HUES48 (cell line): ENCODE measurements around the gene NPAS3.

ENCODE experiments used
- H3K27ac ChIP-seq: one replicate; pipeline ENCODE4 v1.7.0; 2013; ENCODE audit warnings: low read depth, low read length, inconsistent platforms
- H3K27me3 ChIP-seq: 2 replicates; pipeline ENCODE4 v1.6.1; 2013; ENCODE audit warnings: mild to moderate bottlenecking, low read length; ENCODE audit not compliant: control insufficient read depth, insufficient read depth
- H3K36me3 ChIP-seq: 2 replicates; pipeline ENCODE4 v1.6.1; 2013; ENCODE audit warnings: low read length; ENCODE audit not compliant: control insufficient read depth, insufficient read depth
- H3K4me1 ChIP-seq: 2 replicates; pipeline ENCODE4 v1.6.1; 2013; ENCODE audit warnings: mild to moderate bottlenecking, low read length; ENCODE audit not compliant: control insufficient read depth, insufficient read depth
- H3K4me3 ChIP-seq: 2 replicates; pipeline ENCODE4 v1.5.1; 2013; ENCODE audit warnings: mild to moderate bottlenecking, low read depth, low read length
- H3K9ac ChIP-seq: 2 replicates; pipeline ENCODE4 v1.6.1; 2013; ENCODE audit warnings: mild to moderate bottlenecking, low read depth, low read length, moderate library complexity
- H3K9me3 ChIP-seq: 2 replicates; pipeline ENCODE4 v1.6.1; 2013; ENCODE audit warnings: low read length; ENCODE audit not compliant: control insufficient read depth, insufficient read depth

NPAS3 gene

DNA sequence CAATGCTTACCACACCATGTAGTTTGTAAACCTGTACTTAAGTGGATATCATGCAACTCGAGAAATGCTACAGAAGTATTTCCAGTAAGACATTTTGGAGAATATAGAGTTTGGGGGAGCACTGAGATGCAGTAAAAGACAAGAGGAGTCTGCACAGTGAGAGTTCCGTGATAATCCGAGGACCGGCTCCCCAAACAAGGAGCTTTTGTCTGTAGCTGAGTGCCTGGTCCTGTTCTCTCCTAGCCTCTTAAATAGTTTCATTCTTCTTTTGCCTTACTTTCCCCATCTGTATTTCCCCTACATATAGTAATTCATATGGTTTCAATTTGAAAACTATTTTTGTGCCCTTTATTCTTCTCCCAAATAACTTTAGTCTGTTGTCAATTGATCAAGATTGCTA, 648.1 kb downstream of the NPAS3 start:
- Histone ChIP-seq H3K4me3 (no peak overlapping the region), H3K9me3 (no peaks in the 10 kb centered on the region), H3K27ac (no peak overlapping the region), H3K27me3 (no peaks in the 10 kb centered on the region), H3K4me1 (peaks cover 11% of the 10 kb centered on the region), H3K36me3 (no peaks in the 10 kb centered on the region), H3K9ac (no peak overlapping the region)

DNA sequence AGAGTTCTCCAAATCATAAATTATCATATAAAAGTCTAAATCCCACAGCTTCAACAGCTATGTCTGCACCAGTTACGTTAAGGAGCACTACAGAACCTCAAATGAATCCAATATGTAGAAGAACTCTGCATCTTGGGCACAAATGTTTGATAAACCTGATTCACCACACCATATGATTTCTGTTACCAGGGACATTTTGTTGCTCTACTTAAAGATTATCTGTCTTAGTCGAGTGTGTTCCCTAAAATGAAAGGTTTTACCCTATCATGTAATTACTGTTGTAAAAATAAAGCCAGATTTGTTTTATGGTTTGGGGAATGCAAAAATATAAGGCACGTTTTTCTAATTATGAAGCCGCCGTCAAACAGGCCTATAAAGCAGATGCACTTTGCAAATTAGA, 649.1 kb downstream of the NPAS3 start:
- no peaks in the 10 kb centered on the region for H3K9me3 ChIP-seq
- no peak overlapping the region for H3K9ac ChIP-seq

DNA sequence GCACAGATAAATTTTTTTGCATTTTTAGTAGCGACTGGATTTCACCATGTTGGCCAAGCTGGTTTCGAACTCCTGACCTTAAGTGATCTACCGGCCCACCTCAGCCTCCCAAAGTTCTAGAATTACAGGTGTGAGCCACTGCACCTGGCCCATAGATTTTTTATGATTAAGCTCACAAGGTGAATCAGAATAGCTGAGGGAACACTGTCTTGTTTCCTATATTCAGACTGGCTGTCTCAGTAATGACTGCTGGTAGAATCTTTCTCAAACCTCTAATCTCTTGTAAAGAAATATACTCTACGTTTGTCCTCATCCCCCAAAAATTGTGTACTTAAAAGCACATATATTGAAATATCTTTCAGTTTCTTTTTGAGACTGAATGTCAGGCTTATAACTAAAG, 650.1 kb downstream of the NPAS3 start:
- H3K9ac ChIP-seq: no peak overlapping the region
- no peak overlapping the region for H3K4me3 ChIP-seq
- no peak overlapping the region for H3K27ac ChIP-seq

More for the DNA sequence above, 649.1 kb downstream of the NPAS3 start:
- Histone ChIP-seq H3K27ac (no peak overlapping the region), H3K36me3 (no peaks in the 10 kb centered on the region), H3K4me3 (no peak overlapping the region), H3K27me3 (no peaks in the 10 kb centered on the region), H3K4me1 (peaks cover 11% of the 10 kb centered on the region)

DNA sequence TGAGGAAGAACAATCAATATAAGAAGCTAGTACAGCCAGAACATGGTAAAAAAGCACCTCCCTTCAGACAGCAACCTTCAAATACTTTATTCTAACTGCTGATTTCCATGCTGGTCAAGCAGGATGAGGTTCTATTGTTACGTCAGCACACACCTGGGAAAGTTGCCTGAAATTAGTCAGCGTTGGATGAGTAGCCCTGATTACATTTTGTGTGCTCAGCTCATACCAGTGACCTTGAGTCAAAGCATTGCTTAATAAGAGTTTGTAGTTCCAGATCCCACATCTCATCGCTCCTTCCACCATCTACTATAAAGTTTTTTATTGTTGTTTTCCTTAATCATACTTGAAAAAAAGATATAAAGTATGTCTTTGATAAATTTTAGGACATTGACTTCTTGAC, 650.7 kb downstream of the NPAS3 start:
- Histone ChIP-seq H3K27ac (no peak overlapping the region), H3K4me3 (no peak overlapping the region), H3K9ac (no peak overlapping the region), H3K27me3 (no peaks in the 10 kb centered on the region), H3K36me3 (no peaks in the 10 kb centered on the region), H3K4me1 (peaks cover 8% of the 10 kb centered on the region), H3K9me3 (no peaks in the 10 kb centered on the region)

More for the DNA sequence above, 650.1 kb downstream of the NPAS3 start:
- Histone ChIP-seq H3K4me1 (peaks cover 11% of the 10 kb centered on the region), H3K27me3 (no peaks in the 10 kb centered on the region), H3K36me3 (no peaks in the 10 kb centered on the region), H3K9me3 (no peaks in the 10 kb centered on the region)

DNA sequence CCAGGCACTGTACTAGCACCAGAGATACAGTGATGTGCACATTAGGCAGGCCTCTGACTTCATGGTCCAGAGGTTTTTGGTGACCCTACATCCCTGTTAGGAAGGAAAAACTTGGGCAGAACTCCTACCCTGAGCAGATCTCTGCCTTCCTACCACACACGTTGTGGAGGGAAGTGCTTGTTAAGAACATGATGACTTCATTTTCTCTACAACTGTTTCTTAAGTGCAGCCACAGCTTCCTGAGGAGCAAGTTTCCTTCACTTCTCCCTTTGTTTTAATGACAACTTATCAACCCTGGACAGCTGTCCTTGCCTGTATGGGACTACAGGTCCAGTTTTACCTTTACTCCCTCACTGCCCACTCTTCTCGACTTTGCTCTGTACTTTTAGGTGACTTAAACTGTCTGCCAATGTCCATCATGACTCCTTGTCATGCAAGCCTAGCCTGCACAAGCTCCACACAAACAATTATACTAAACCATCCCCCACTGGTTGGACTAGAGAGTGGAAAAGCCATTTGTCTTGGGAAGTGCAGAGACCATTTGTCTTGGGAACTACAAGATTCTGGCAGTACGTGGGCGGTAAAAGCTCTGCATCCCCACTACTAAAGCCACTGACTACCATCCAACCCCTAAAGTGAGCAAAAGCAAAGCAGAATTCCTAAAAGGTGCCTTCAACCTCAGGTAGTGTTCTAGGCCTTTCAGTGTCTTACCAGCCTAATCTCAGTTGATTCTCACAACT, 652.4 kb downstream of the NPAS3 start:
- Histone ChIP-seq H3K27ac (no peak overlapping the region), H3K9me3 (no peaks in the 10 kb centered on the region), H3K27me3 (no peaks in the 10 kb centered on the region), H3K4me3 (no peak overlapping the region), H3K36me3 (no peaks in the 10 kb centered on the region), H3K4me1 (no peaks in the 10 kb centered on the region), H3K9ac (no peak overlapping the region)

DNA sequence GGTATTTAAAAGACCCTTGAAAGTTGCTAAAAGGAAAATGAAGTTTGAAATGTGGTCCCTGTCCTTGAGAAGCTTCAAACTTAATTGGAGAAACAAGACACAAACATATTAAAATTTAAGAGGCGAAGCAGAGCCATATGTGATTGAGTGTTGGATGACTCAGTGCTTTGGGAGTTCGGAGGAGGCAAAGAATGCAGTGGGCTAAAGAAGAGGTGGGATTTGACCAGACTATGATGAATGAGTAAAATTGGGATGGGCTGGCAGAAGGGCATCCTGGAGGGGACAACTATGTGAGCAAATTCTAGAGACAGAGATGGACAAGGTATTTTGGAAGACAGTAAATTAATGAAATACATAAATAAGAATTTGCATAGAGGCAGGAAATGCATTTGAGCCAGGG, 653.6 kb downstream of the NPAS3 start:
- no peak overlapping the region for H3K9ac ChIP-seq
- no peaks in the 10 kb centered on the region for H3K9me3 ChIP-seq
- no peak overlapping the region for H3K4me3 ChIP-seq

DNA sequence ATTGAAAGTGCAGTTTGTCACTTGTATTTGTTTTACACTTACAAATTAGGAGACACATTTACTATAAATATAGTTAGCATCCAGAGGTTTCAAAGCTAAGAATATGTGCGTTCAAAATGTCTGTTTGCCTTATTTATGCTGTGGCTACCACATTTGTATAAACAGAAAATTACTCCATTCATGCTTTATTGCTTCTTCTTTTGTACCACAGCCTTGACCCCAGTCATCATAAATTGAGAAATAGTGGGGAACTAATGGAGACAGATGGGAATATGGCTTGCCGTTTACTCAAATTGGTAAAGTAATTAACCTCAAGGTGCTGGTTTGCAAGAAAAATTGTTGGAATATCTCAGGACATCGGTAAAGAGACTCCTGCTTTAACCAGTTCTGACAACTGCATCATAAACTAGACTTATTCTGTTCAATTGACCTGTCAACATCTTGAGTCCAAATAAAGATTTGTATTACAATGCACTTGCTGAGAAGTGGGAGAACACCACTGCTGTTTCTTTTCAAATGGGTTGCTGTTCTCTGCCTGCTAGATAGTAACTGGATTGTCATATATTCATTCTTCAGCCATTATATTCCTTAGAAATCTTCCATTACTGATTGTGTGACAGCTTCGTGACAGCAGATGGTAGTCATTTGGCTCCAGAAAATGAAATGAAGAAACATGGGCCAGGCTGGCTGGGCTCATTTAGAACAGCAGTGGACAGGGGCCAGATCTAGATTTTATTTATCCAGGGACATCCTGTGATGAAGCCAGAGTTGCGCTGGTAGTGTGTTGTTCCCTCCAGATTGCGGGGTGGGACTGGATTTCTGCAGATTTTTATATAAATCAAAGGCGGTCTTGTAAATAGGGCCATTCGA, 657.8 kb downstream of the NPAS3 start:
- Histone ChIP-seq H3K27ac (no peak overlapping the region), H3K4me3 (no peak overlapping the region), H3K9me3 (no peaks in the 10 kb centered on the region), H3K27me3 (no peaks in the 10 kb centered on the region), H3K36me3 (no peaks in the 10 kb centered on the region), H3K4me1 (peaks cover 15% of the 10 kb centered on the region), H3K9ac (no peak overlapping the region)

More for the DNA sequence above, 653.6 kb downstream of the NPAS3 start:
- H3K36me3 ChIP-seq: no peaks in the 10 kb centered on the region
- H3K27me3 ChIP-seq: no peaks in the 10 kb centered on the region
- H3K27ac ChIP-seq: no peak overlapping the region
- no peaks in the 10 kb centered on the region for H3K4me1 ChIP-seq

DNA sequence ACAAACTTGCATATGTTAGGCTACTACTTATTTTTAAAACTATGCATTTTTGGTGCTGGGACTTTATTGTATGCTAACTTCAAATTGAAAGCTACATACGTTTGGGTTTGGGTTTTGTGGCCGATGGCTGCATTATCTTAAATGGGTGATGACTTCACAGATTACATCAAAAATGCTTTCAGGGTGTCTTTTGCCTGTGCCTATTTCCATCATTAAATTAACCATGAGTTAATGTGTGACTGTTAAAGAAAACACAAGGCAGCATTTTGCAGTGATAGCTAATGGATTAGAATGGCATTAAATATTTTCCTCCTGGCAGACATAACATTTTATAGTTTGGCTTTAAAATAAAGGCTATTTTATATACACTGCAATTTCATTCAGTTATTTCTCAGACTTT, 659.9 kb downstream of the NPAS3 start:
- H3K4me3 ChIP-seq: no peak overlapping the region
- H3K27me3 ChIP-seq: no peaks in the 10 kb centered on the region
- H3K27ac ChIP-seq: peak overlapping the region; percentile 58

DNA sequence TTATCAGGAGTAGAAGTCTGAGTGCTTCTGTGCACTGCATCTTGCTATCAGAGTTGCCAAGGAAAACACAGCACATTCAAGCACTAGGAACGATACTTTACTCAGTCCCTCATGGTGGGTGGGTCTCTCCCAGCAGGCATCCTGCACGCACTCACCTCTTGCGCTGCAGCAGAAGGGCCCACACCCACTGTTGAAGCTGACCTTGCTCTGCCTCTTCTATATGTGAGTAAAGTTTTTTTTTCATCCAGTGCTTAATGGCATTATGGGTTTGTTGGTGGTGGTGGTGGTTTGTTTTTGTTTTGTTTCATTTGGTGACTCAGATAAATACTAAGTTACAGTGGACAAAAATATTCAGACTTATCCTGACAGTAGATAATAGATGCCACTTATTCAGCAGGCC, 663.7 kb downstream of the NPAS3 start:
- Histone ChIP-seq H3K4me1 (peaks cover 15% of the 10 kb centered on the region), H3K4me3 (no peak overlapping the region), H3K27ac (no peak overlapping the region), H3K9me3 (no peaks in the 10 kb centered on the region), H3K27me3 (no peaks in the 10 kb centered on the region), H3K36me3 (no peaks in the 10 kb centered on the region), H3K9ac (no peak overlapping the region)

More for the DNA sequence above, 659.9 kb downstream of the NPAS3 start:
- Histone ChIP-seq H3K4me1 (peaks cover 15% of the 10 kb centered on the region), H3K36me3 (no peaks in the 10 kb centered on the region), H3K9ac (no peak overlapping the region), H3K9me3 (no peaks in the 10 kb centered on the region)

DNA sequence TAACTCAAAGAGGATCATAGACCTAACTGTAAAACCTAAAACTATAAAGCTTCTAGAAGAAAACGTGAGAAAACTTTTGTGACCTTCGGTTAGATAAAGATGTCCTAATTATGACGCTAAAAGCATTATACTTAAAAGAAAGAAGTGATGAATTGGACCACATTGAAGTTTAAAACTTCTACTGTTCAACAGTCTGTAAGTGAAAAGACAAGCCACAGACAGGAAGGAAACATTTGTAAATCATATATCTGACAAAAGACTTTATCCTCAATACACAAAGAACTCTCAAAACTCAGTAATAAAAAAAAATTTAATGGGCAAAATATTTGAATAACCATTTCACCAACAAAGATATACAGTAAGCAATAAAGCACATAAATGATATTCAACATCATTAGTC, 667.9 kb downstream of the NPAS3 start:
- Histone ChIP-seq H3K27ac (no peak overlapping the region), H3K4me1 (peaks cover 8% of the 10 kb centered on the region), H3K9me3 (no peaks in the 10 kb centered on the region), H3K27me3 (no peaks in the 10 kb centered on the region), H3K36me3 (no peaks in the 10 kb centered on the region), H3K4me3 (no peak overlapping the region), H3K9ac (no peak overlapping the region)

DNA sequence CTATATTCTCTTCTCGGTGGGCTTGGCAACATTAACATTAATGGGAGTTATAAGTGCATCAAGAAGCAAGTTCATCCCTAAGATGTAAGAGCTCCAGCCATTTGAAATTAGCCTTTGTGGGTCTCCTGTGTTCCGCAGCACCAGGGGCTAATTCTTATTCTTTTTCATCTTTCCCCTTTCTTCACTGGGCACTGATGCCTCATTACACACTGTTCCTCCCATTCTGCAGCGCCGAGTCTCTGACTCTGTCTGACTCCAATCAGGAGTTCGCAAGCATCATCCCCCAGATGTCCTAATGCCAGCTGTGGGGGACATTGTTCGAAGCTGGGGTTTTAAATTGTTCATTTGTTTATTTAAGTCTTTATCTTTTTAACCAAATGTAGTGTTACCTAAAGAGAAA, 670.9 kb downstream of the NPAS3 start:
- no peak overlapping the region for H3K9ac ChIP-seq
- H3K4me3 ChIP-seq: no peak overlapping the region
- no peaks in the 10 kb centered on the region for H3K9me3 ChIP-seq
- no peak overlapping the region for H3K27ac ChIP-seq
- H3K36me3 ChIP-seq: no peaks in the 10 kb centered on the region
- peaks cover 22% of the 10 kb centered on the region for H3K4me1 ChIP-seq
- no peaks in the 10 kb centered on the region for H3K27me3 ChIP-seq
